GM21723 (cell line): ENCODE results near the gene PCCA.
"Not testable (repeated sequence)": the region's sequence is repeated elsewhere in the genome, so short reads cannot be mapped to it uniquely, and the experiment has no call there.

ENCODE experiments used
- ATAC-seq: cut with Tn5 transposase; IDR thresholded peaks from one replicate; pipeline ENCODE4 v1.9.1; 2021; ENCODE audit warnings: mild to moderate bottlenecking, moderate library complexity; ENCODE audit not compliant: unreplicated experiment

PCCA gene

DNA sequence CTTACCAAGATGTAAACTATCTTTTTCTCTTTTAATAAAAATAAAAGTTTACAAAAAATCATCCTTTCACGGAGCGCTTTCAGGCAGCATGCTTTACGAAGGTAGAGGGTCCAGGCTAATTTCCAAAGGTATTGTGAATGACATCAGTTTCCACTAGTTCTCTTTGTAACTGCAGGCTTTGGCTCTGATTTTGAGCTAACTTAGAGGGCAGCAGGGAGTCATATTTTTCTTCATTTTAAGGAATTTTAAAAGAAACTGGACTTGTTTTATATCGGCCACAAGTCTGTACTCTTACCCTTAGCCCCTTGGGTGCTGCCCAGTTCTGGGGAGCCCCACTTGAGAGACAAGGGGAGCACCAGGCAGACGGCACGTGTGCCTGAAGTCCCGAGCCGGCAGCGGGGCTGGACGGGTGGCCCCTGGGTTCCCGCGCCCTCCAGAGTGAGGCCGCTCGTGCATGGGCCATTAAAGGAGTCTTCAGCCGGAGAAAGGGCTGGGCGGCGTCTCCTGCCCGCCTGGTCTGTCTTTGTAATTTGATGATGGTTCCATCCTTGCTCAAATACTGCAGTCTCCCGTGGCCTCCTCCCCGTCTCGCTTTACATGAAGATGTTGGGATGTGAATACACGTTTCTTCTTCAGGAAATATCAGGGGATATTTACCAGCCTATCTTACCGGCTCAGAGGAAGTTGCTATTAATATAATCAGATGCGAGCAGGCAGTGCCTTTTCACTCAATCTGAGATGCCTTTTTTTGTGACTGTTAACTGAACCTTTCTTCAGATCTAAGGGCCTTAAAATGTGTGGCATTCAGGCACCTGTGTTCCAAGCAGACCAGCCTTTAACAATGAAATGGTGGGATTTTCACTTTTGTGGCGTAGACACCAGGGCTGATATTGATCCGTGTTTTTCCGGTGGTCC lies 432.3 kb downstream of the PCCA start:
- ATAC-seq: peak; percentile 35

- ATAC-seq: peak; percentile 62
Measured at GRCh38 chr13:100521851-100522617, 433.1 kb downstream of the PCCA start.

DNA sequence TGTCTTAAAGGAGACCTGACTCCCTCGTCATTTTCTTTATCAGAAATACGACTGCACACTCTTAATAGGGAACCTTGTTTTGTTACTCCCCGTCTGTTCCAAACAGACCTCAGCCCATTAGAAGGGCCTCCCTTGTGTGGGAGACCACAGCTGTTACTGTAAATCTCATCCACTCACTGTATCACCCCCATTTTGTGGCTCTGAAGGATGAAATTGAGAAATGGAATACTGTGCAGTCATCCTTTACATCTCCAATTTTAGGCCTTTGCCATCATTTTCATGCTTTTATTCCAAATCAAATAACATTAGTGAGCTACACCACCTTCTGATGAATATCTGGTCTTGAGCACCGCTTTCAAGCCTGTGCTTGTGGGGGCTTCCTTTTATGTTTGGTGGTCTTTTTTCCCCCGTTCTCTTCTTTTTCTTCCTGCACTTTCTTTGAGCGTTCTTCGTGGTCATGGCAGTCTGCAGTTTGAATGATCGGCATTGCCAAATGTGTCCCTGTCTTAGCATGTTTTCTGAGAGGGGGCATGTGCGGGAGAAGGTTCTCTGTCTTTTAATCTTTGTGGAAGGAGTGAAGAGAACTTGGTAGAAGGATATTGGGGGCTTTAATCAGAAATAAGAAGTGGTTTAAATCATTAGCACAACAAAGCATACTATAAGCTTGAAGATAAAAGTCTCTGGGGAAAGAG lies 433.9 kb downstream of the PCCA start:
- no peak for ATAC-seq

- no peak for ATAC-seq
Measured at GRCh38 chr13:100523411-100523810, 434.5 kb downstream of the PCCA start.

DNA sequence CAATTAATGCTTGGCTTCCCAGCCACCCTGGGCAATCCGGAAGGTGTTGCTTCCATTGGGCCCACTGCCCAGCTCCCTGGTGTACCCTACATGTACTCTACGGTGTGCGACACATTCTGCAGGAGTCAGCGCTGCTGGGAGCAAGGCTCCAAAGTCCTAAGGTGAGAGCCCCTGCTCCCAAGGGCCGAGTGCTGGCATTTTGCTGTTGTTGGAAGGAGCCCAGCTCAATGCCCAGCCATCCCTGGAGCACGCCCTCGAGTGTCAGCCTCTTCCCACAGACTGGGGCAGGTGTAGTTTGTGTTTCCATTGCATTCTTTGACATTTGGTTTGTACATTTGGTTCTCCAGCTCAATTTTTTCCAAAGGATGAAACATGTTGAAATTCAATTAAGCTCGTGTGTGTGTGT lies 435.1 kb downstream of the PCCA start:
- ATAC-seq: no peak

DNA sequence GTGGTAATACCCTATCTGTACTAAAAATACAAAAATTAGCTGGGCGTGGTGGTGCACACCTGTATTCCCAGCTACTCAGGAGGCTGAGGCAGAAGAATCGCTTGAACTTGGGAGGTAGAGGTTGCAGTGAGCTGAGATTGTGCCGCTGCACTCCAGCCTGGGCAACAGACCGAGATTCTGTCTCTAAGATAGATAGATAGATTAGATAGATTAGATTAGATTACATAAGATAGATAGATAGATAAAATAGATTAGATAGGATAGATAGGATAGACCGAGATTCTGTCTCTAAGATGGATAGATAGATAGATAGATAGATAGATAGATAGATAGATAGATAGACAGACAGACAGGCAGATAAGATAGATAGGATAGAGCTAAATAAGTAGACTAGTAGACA lies 435.8 kb downstream of the PCCA start:
- not testable (repeated sequence) for ATAC-seq

DNA sequence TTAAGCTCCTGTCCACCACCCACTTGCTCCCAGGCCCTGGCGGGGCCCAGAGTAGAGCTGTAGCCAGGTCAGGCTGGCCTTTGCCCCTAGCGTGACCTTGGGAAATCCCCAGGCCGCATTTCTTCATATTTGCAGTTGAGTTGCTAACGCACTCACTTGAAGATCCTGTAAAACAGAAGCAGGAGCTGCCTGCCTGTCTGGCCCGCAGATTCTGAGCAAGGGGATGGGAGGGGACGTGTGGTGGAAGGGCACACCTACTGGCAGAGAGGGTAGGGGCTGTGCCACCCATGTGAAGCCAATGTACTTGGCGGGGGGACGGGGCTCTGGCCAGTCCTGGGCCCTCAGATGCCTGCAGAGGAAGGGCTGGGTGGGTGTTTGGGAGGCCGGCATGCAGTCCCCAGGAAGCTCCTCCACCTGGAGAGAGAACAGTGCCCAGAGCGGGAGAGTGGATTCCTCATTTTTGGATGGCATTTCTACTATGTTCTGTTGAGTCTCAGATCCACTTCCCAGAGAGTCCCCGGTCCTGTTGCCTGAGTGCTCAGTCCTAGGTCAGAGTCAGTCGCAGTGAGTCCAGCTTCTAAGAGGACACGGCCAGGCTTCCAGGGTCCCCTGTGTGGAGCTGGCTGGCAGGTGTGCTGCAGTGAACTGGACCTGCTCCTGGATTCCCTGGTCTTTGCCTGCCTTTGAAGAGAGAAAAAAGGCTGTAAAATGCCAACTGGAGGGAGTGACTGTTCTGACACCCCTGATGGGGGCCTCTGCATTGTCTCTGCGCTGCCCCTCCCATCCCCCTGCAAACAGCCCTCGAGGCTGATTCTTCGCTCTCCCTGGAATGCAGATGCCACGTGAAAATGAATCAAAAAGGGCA lies 436.8 kb downstream of the PCCA start:
- no peak for ATAC-seq

DNA sequence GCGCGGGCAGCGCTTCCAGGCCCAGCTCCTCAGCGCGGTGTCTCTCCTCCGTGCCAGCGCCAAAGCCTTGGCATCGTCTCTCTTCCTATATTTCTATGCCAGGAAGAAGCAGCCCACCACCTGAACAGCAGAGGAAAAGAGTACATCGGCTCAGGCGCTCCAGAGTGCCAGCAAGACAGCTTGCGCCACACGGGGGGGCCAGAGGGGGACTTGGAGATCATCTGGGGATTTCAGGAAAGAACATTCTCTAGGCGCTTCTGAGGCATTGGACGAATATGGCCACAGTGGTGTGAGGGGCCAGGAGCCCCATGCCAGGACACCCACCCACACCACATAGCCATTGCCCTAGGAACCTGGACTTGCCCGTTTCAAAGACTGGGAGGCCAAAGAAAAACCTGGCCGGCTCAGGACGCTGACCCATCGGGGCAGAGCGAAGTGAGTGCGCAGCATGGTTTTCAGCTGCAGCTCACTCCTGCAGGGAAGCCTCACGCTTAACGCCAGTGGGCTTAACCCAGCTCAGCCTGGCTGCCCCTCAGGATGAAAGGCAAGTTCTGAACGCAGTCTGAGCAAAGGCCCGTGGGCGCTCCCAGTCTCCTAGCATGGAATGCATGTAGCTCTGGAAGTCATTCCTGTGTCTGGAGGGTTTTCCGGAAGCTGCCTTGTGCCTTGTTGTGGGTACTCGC lies 437.6 kb downstream of the PCCA start:
- no peak for ATAC-seq

GRCh38 chr13:100527644-100528043 lies 438.8 kb downstream of the PCCA start:
- no peak for ATAC-seq

DNA sequence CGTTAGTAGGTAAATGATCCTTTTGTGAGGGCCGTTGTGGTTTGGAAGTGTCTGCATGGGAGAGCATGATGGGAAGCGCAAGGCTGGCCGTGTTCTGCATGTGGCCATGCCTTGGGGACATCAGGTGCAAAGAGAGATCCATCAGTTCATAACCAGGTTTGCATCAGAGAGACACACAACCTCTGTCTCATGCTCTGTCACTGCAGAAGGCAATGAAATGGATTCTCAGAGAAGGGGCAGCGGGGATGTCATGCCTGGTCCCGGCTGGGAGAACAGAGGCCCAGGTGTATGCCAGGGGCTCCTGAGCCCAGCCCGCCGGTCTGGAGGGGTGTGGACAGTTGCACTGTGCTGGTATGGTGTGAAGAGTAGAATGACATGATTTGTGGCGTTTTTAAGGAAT lies 439.5 kb downstream of the PCCA start:
- no peak for ATAC-seq

DNA sequence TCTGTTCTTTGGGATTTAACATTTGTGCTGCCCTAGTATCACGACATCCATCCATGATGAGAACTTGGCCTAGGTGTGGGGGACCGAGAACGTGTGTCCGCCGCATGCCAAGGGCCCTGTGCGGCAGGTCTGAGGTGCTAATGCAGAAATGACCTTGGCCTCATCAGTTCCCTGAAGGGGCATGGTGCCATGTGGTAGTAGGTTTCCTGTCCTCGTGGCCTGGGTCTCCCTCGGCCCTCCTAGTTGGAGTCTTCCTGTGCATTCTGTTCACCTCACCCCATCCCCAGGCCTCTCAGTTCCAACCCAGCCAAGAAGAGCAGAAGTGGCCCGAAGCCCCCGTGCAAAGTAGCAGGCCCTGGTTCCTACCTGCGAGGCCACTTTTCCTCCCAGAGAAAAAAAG lies 439.9 kb downstream of the PCCA start:
- no peak for ATAC-seq

- ATAC-seq: no peak
Measured at GRCh38 chr13:100529666-100530377, 440.9 kb downstream of the PCCA start.

GRCh38 chr13:100530671-100531213 lies 441.8 kb downstream of the PCCA start:
- no peak for ATAC-seq

DNA sequence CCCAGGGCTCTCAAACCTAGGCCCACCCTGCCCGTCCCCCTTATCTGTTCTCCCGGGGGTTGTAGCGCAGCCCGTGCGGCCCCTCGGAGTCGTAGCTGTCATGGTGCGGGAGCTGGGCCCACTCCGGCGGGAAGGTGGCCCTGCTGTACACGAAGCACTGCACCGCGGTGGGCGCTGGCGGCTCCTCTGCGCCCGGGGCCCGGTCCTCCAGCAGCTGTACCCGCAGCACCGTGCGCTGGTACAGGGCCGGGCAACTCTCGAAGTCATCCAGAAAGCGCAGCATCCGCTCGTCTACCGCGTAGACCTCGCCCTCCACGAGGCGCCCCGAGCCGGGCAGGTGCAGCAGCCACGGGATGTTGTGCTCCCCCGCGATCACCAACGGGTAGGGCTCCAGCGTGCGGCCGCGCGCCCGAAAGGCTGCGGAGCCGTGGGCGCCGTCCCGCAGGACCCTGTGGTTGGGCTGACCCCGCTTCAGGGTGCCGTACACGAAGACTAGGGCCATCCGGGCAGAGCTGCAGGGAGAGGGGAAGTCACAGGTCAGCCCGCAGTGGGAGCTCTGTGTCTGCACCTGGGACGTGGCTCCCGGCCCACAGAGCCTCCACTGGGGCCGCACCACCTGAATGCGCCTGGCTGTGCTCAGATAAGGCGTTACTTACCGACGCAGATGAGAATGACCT lies 443.3 kb downstream of the PCCA start:
- no peak for ATAC-seq

- ATAC-seq: no peak
Measured at GRCh38 chr13:100532836-100533435, 444.0 kb downstream of the PCCA start.

- no peak for ATAC-seq
Measured at GRCh38 chr13:100533588-100534041, 444.7 kb downstream of the PCCA start.

DNA sequence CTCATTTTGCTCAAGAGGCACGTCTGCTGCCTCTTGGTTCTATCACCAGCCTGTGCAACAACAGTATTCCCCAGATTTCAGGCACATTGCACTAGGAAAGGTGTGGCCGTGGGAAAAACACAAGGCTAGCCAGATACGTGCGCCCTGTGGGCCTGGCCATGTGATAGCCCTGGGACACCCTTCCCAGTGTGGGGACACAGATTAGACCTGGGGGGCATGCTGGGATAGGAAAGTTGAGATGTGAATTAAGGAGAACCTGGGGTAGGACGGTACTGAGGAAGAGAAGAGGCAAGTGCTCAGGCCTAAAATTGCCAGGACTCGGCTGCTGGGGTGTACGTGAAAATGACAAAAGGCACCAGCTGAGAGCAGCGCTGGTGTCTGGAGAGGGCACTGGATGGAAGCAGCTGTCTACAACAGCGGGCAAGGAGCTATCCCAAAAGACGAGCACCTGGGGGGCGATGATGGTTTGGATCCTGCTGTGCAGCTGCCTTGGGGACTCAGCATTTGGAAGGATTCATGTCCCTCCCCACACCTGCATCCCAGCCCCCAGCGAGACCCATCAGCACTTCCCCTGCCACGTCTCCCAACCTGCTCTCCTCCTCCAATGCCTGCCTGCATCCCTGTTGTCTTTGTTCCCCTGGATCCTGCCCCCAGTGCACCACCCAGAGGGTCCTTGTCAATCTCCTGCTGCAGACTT lies 445.4 kb downstream of the PCCA start:
- no peak for ATAC-seq
